Stimulated activated naive CD8-positive, alpha-beta T cell treated with anti-CD3 and anti-CD28 coated beads, Interleukin-15, amount 100 ng/mL, for 72 hours (primary cell): ENCODE data around the gene CDC42SE2.
"Not testable (repeated sequence)": the region's sequence is repeated elsewhere in the genome, so short reads cannot be mapped to it uniquely, and the experiment has no call there.

Source experiments
- ATAC-seq: fragments of 150-1000 bp; cut with Tn5 transposase; 2 replicates; pipeline ENCODE4 v1.10.0; 2021; ENCODE audit warnings: mild to moderate bottlenecking, moderate library complexity
- DNase-seq, 2 donors: peaks; one replicate each; pipeline ENCODE4 v3.0.0; 2021 to 2022
- H3K27ac Mint-ChIP-seq, 2 donors: one replicate each; pipeline ENCODE4 v1.8.0; 2022; ENCODE audit warnings: mild to moderate bottlenecking in 2 of 2, mixed read lengths in 2 of 2, moderate library complexity in 2 of 2
- H3K27me3 Mint-ChIP-seq: one replicate; pipeline ENCODE4 v1.8.0; 2022; ENCODE audit warnings: mixed read lengths
- H3K4me1 Mint-ChIP-seq: one replicate; pipeline ENCODE4 v1.8.0; 2022; ENCODE audit warnings: mild to moderate bottlenecking, mixed read lengths
- H3K4me3 Mint-ChIP-seq, 2 donors: one replicate each; pipeline ENCODE4 v1.8.0; 2022; ENCODE audit warnings: mild to moderate bottlenecking in 2 of 2, mixed read lengths in 2 of 2, moderate library complexity in 1 of 2
- H3K9me3 Mint-ChIP-seq, 2 donors: one replicate each; pipeline ENCODE4 v1.8.0; 2022; ENCODE audit warnings: mixed read lengths in 2 of 2

The CDC42SE2 gene

DNA sequence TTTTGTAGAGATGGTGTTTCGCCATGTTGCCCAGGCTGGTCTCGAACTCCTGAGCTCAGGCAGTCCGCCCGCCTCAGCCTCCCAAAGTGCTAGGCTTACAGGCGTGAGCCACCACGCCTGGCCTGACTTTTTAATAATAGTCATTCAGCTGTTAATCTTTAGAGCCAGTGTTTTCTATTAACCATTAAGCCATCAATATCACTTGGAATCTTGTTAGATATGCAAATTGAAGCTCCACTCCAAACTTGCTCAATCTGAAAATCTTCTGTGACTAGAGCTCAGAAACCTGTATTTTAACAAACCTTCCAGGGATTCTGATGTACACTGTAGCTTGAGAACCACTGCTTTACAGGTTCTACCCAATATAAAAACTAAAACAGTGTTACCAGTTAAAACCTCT, 113.5 kb downstream of the CDC42SE2 start:
- no peaks in the 10 kb centered on the region for H3K9me3 Mint-ChIP-seq
- H3K27me3 Mint-ChIP-seq = no peaks in the 10 kb centered on the region
- peaks cover 92% of the 10 kb centered on the region for H3K4me1 Mint-ChIP-seq
- ATAC-seq = no peak
- DNase-seq = no peak
- peak overlapping the region; percentile 86 for H3K27ac Mint-ChIP-seq
- H3K4me3 Mint-ChIP-seq = peak overlapping the region in 1 of 2 donors; percentile 9

GRCh38 chr5:131377785-131378325, 114.0 kb downstream of the CDC42SE2 start:
- DNase-seq (no peak), ATAC-seq (no peak)
- Mint-ChIP-seq H3K9me3 (no peaks in the 10 kb centered on the region), H3K27me3 (no peaks in the 10 kb centered on the region), H3K27ac (peak overlapping the region; percentile 86), H3K4me1 (peaks cover 92% of the 10 kb centered on the region), H3K4me3 (peak overlapping the region; percentile 9 to 56)

DNA sequence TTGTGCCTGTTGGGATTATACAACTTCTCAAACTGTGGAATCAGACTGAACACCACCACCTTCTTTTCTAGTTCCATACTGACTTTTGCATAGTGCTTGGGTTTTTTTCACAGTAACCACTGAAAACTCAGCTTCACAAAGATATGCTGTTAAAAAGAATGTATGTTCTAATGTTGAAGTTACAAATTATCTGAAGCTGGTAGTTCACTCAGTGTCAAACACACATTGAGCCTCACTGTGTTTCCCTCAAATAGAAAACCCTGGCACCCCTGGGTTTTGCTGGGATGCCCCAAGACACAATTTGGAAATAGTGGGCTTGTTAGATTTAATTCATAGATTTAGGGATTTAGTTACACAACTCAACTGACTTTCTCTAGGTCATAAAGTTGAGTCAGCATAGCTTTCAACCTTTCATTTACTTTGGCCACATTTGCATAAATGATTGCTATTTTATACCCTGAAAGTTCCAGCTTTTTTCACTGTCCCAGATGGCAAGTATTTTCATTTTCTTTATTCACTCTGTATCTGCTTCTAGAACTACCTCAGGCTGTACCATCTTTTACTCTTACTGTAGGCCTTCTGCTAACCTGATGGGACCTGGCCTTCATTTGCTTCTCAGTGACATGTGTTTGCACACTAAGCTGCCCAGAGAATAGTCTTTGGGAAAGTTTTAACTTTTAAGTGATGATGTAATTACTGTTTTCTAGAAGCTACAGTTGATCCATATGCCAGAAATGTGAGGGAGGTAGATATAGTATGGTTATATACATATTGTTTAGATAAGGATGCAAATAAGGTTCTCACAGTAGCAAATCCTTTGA, 115.1 kb downstream of the CDC42SE2 start:
- Mint-ChIP-seq H3K9me3 (no peaks in the 10 kb centered on the region), H3K4me3 (peak overlapping the region; percentile 55 to 80), H3K4me1 (peaks cover 92% of the 10 kb centered on the region), H3K27me3 (no peaks in the 10 kb centered on the region), H3K27ac (peak overlapping the region; percentile 98)
- DNase-seq (no peak), ATAC-seq (peak; percentile 8)

GRCh38 chr5:131379723-131380122, 115.9 kb downstream of the CDC42SE2 start:
- DNase-seq = peak; percentile 64 to 76
- no peaks in the 10 kb centered on the region for H3K9me3 Mint-ChIP-seq
- peak overlapping the region; percentile 65 to 80 for H3K4me3 Mint-ChIP-seq
- peak overlapping the region; percentile 98 for H3K27ac Mint-ChIP-seq
- ATAC-seq = peak; percentile 76
- peaks cover 95% of the 10 kb centered on the region for H3K4me1 Mint-ChIP-seq
- no peaks in the 10 kb centered on the region for H3K27me3 Mint-ChIP-seq

DNA sequence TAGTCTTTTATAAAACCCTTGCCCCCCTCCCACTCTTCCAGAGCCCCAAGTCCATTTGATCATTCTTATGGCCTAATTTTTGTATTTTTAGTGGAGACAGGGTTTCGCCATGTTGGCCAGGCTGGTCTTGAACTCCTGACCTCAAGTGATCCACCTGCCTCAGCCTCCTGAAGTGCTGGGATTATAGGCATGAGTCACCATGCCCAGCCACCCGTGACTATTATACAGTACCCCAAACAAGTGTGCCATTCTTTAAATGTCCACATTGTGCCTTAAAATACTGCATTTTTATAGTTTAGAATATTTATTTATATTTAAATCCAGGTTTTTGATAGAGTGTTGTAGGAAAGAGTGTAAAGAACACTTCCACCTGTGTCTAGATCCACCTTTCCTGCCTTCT, 116.4 kb downstream of the CDC42SE2 start:
- not testable (repeated sequence) for ATAC-seq, H3K9me3 Mint-ChIP-seq, DNase-seq, H3K27me3 Mint-ChIP-seq
- Mint-ChIP-seq H3K27ac (peak overlapping the region; percentile 96 to 98), H3K4me3 (peak overlapping the region; percentile 7 to 43), H3K4me1 (peaks cover 95% of the 10 kb centered on the region)

- H3K27ac Mint-ChIP-seq = peak overlapping the region; percentile 96 to 97
Observed at GRCh38 chr5:131381021-131381420, 117.2 kb downstream of the CDC42SE2 start.

DNA sequence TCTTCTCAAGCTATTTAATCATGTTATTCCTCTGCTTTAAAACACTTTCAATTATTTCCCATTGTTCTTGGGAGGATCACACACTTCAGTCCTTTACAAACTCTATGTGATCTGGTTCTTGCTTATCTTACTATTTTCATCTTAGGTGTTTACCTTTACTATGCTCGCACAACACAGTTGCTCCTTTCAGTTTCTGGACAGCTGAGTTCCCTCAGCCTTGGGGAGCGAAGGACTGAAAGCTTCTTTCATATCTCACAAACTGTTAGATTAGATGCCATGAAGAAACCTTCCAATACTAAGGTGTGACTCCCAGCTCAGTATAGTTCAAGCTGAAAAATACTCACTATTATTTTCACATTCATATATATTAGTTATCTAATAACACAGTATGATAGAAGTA, 117.9 kb downstream of the CDC42SE2 start:
- H3K27ac Mint-ChIP-seq = peak overlapping the region; percentile 96 to 97
- no peaks in the 10 kb centered on the region for H3K27me3 Mint-ChIP-seq
- ATAC-seq = no peak
- peak overlapping the region; percentile 38 to 64 for H3K4me3 Mint-ChIP-seq
- peaks cover 95% of the 10 kb centered on the region for H3K4me1 Mint-ChIP-seq
- no peaks in the 10 kb centered on the region for H3K9me3 Mint-ChIP-seq
- no peak for DNase-seq

More at GRCh38 chr5:131381021-131381420, 117.2 kb downstream of the CDC42SE2 start:
- ATAC-seq (no peak), DNase-seq (no peak)
- Mint-ChIP-seq H3K4me3 (peak overlapping the region; percentile 38 to 64), H3K9me3 (no peaks in the 10 kb centered on the region), H3K27me3 (no peaks in the 10 kb centered on the region), H3K4me1 (peaks cover 95% of the 10 kb centered on the region)

GRCh38 chr5:131382407-131383395, 118.8 kb downstream of the CDC42SE2 start:
- H3K4me3 Mint-ChIP-seq = peak overlapping the region; percentile 64 to 70
- peak; percentile 51 to 63 for DNase-seq

GRCh38 chr5:131384173-131384572, 120.3 kb downstream of the CDC42SE2 start:
- ATAC-seq (no peak), DNase-seq (no peak)
- Mint-ChIP-seq H3K27me3 (no peaks in the 10 kb centered on the region), H3K27ac (peak overlapping the region in 1 of 2 donors; percentile 95), H3K9me3 (no peaks in the 10 kb centered on the region), H3K4me3 (peak overlapping the region; percentile 64 to 65), H3K4me1 (peaks cover 100% of the 10 kb centered on the region)

More at GRCh38 chr5:131382407-131383395, 118.8 kb downstream of the CDC42SE2 start:
- Mint-ChIP-seq H3K27ac (peak overlapping the region; percentile 95 to 98), H3K4me1 (peaks cover 95% of the 10 kb centered on the region), H3K9me3 (no peaks in the 10 kb centered on the region), H3K27me3 (no peaks in the 10 kb centered on the region)
- ATAC-seq = peak; percentile 84

- Mint-ChIP-seq H3K4me1 (peaks cover 100% of the 10 kb centered on the region), H3K27me3 (no peaks in the 10 kb centered on the region), H3K9me3 (no peaks in the 10 kb centered on the region), H3K4me3 (peak overlapping the region; percentile 64 to 65), H3K27ac (peak overlapping the region in 1 of 2 donors; percentile 95)
- ATAC-seq = peak; percentile 58
- no peak for DNase-seq
Observed at GRCh38 chr5:131384616-131385214, 120.9 kb downstream of the CDC42SE2 start.

DNA sequence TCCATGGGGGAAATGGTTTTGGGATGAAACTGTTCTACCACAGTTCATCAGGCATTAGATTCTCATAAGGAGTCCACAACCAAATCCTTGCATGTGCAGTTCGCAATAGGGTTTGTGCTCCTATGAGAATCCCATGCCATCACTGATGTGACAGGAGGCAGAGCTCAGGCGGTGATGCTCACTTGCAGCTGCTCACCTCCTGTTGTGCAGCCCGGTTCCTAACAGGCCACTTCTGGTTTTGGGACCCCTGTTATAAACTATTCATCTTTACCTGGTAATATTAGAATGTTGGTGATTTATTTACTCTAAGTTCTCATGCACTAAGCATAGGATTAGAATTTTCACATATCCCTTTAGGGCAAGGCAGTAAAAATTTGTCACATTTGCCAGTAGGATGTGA, 122.3 kb downstream of the CDC42SE2 start:
- DNase-seq = no peak
- Mint-ChIP-seq H3K4me1 (peaks cover 100% of the 10 kb centered on the region), H3K9me3 (no peaks in the 10 kb centered on the region), H3K27me3 (no peaks in the 10 kb centered on the region), H3K4me3 (no peak overlapping the region), H3K27ac (peak overlapping the region in 1 of 2 donors; percentile 74)
- no peak for ATAC-seq

DNA sequence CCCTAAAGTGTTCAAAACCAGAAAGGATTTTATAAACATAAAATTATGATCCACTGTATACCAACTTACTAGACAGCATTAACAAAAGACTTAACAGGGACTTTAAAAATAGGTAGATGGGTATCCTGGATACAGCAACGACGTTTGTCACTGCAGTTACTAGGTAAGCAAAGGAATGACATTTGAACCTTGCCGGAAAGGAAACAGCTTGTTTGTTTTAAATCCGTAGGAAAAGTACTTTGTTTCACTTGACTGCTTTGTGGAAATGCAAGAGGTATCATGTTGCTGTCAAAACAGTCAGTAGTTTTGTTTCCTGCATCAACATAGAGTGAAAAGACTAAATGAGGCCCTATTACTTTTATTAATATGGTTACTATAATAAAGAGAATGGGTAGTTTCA, 122.9 kb downstream of the CDC42SE2 start:
- Mint-ChIP-seq H3K4me1 (peaks cover 95% of the 10 kb centered on the region), H3K27me3 (no peaks in the 10 kb centered on the region), H3K27ac (no peak overlapping the region), H3K4me3 (no peak overlapping the region), H3K9me3 (no peaks in the 10 kb centered on the region)
- no peak for ATAC-seq
- no peak for DNase-seq

DNA sequence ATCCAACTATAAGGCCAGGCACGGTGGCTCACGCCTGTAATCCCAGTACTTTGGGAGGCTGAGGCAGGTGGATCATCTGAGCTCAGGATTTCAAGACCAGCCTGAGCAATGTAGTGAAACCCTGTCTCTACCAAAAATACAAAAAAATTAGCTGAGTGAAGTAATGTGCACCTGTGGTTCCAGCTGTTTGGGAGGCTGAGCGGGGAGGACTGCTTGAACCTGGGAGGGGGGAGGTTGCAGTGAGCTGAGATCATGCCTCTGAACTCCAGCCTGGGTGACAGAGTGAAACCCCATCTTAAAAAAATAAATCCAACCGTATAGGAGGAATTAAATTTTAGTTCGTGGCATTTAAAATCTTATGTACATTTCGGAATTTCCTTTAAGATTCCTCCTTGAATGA, 123.4 kb downstream of the CDC42SE2 start:
- peak overlapping the region; percentile 13 to 87 for H3K27ac Mint-ChIP-seq
- H3K9me3 Mint-ChIP-seq = no peaks in the 10 kb centered on the region
- H3K4me3 Mint-ChIP-seq = no peak overlapping the region
- peaks cover 95% of the 10 kb centered on the region for H3K4me1 Mint-ChIP-seq
- H3K27me3 Mint-ChIP-seq = no peaks in the 10 kb centered on the region
- DNase-seq (no peak), ATAC-seq (no peak)

- Mint-ChIP-seq H3K4me3 (peak overlapping the region; percentile 48 to 53), H3K27me3 (no peaks in the 10 kb centered on the region), H3K27ac (peak overlapping the region; percentile 90 to 92), H3K9me3 (no peaks in the 10 kb centered on the region), H3K4me1 (peaks cover 95% of the 10 kb centered on the region)
- DNase-seq (no peak), ATAC-seq (peak; percentile 79)
Observed at GRCh38 chr5:131389096-131389868, 125.4 kb downstream of the CDC42SE2 start.
